Measurements from ENCODE around the gene CACNA1I.

DNA sequence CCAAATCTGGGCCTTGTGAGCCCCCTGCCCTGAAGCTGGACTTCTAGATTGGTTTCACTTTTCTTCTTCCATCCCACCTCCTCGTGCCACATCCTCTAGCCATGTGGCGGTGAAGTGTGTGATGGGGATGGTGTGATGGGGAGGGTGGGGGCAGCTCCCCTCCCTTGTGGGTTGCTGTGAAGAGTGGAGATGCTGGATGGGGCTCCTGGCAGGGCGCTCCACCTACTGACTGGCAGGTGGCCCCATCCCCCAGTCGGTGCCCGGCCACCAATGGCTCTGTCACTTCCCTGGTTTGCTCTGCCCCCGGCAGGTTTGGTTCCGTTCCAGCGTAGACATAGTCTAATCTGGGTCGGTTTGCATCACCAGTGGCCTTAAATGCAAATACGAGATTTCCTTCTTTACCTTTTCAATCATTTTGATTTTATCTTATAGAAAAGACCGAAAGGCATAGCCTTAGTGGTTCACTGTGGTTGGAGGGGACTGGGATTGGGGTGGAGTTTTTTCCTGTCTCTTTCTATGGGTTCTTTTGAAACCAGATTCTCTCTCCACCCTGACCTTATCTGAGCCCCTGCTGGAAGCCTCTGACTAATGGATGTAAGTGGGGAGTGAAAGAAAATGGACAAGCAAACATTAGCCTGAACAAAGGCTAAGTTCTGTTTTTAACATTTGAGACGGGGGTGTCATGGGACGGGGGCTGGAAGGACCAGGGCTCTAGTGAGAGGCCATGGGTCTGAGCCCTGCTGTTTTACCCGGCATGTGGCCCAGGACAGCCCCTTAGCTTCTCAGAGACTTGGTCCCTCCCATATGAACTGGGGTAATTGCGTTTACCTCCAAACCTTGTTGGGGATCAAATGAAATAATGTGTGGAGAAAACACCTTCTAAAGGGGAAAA lies 149.3 kb downstream of the CACNA1I start:
- TF ChIP-seq POLR2A (IDR thresholded peaks at IDR 0.05; ENCODE audit: control extremely low read depth in 1 of 2, low read depth in 2 of 2, low read length in 2 of 2) (no peak), EZH2 (IDR thresholded peaks at IDR 0.05; ENCODE audit: low read depth, low read length, severe bottlenecking) (no peak), HDAC2 (IDR thresholded peaks at IDR 0.05; ENCODE audit: borderline replicate concordance in 1 of 2, low read depth in 2 of 2, low read length in 2 of 2) (no peak), YY1 (IDR thresholded peaks at IDR 0.05; ENCODE audit: low read depth, low read length) (no peak), TAF1 (IDR thresholded peaks at IDR 0.05; ENCODE audit: low read depth, low read length) (no peak), POLR2AphosphoS5 (IDR thresholded peaks at IDR 0.05; ENCODE audit: low read depth, low read length) (no peak), SP2 (IDR thresholded peaks at IDR 0.05; ENCODE audit: low read length) (no peak), BACH1 (IDR thresholded peaks at IDR 0.05; ENCODE audit: low read length) (no peak)
- TF ChIP-seq, protein P1, sequence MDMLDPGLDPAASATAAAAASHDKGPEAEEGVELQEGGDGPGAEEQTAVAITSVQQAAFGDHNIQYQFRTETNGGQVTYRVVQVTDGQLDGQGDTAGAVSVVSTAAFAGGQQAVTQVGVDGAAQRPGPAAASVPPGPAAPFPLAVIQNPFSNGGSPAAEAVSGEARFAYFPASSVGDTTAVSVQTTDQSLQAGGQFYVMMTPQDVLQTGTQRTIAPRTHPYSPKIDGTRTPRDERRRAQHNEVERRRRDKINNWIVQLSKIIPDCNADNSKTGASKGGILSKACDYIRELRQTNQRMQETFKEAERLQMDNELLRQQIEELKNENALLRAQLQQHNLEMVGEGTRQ (IDR thresholded peaks at IDR 0.05; ENCODE audit: low read length): no peak
- TF ChIP-seq, protein P2, sequence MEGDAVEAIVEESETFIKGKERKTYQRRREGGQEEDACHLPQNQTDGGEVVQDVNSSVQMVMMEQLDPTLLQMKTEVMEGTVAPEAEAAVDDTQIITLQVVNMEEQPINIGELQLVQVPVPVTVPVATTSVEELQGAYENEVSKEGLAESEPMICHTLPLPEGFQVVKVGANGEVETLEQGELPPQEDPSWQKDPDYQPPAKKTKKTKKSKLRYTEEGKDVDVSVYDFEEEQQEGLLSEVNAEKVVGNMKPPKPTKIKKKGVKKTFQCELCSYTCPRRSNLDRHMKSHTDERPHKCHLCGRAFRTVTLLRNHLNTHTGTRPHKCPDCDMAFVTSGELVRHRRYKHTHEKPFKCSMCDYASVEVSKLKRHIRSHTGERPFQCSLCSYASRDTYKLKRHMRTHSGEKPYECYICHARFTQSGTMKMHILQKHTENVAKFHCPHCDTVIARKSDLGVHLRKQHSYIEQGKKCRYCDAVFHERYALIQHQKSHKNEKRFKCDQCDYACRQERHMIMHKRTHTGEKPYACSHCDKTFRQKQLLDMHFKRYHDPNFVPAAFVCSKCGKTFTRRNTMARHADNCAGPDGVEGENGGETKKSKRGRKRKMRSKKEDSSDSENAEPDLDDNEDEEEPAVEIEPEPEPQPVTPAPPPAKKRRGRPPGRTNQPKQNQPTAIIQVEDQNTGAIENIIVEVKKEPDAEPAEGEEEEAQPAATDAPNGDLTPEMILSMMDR (IDR thresholded peaks at IDR 0.05; ENCODE audit: control extremely low read depth in 1 of 3, insufficient read depth in 1 of 3, low read depth in 1 of 3, low read length in 3 of 3): no peak
